ENCODE data around the gene ATP11A. TPM values are rescaled to one million over a fixed set of nuclear protein-coding genes. Genes with fewer than 3 reads are reported as not detected.
"Not testable (repeated sequence)": the region's sequence is repeated elsewhere in the genome, so short reads cannot be mapped to it uniquely, and the experiment has no call there.

The ATP11A gene
- total and polyA plus RNA-seq, 2 experiments from 2014 or later = 28.7 to 30.8 TPM

DNA sequence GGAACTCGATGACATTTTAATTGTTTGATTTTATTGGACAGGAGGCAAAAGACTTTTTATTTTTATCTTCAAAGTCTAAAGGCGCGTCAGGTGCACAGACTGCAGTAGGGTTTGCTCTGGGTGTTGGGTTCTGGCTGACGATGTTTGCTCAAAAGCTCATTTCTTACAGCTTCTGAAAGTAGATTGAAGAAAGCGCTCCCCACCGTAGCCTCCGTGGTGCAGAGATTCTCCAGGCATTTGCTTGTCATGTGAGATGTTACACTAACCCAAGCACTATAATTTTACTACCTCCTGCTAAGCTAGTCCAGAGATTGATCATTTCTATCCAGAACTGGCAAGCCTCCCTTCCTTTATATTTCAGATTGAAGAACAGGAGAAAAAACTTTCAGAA is 14.5 kb upstream of the ATP11A start:
- H3K27ac ChIP-seq = no peak overlapping the region
- H2AFZ ChIP-seq = no peak overlapping the region
- no peaks in the 10 kb centered on the region for H4K20me1 ChIP-seq (ENCODE audit: insufficient read depth, poor library complexity, severe bottlenecking)
- no peaks in the 10 kb centered on the region for H3K27me3 ChIP-seq
- H3K4me3 ChIP-seq = no peak overlapping the region
- TF ChIP-seq EZH2phosphoT487 (IDR thresholded peaks at IDR 0.05; ENCODE audit: low read depth, severe bottlenecking, unreplicated experiment) (no peak), CTCF (IDR thresholded peaks at IDR 0.05; ENCODE audit: poor library complexity) (no peak), EZH2 (IDR thresholded peaks at IDR 0.05; ENCODE audit: borderline replicate concordance) (no peak)
- no peak overlapping the region for H3K4me2 ChIP-seq
- H3K36me3 ChIP-seq (replicated peaks; ENCODE audit: insufficient read depth, low read depth) = no peaks in the 10 kb centered on the region
- WGBS (ENCODE audit: low lambda C conversion rate, missing lambda C conversion rate) = 58% methylated on average over 7 of the region's 7 CpGs
- no peaks in the 10 kb centered on the region for H3K9me3 ChIP-seq (ENCODE audit: low read depth)
- H3K9me2 ChIP-seq (replicated peaks; ENCODE audit: insufficient read depth) = no peaks in the 10 kb centered on the region
- peaks cover 4% of the 10 kb centered on the region for H3K4me1 ChIP-seq (ENCODE audit: insufficient read depth)
- no peak for DNase-seq (ENCODE audit: low spot score)
- H3K79me2 ChIP-seq = no peaks in the 10 kb centered on the region

DNA sequence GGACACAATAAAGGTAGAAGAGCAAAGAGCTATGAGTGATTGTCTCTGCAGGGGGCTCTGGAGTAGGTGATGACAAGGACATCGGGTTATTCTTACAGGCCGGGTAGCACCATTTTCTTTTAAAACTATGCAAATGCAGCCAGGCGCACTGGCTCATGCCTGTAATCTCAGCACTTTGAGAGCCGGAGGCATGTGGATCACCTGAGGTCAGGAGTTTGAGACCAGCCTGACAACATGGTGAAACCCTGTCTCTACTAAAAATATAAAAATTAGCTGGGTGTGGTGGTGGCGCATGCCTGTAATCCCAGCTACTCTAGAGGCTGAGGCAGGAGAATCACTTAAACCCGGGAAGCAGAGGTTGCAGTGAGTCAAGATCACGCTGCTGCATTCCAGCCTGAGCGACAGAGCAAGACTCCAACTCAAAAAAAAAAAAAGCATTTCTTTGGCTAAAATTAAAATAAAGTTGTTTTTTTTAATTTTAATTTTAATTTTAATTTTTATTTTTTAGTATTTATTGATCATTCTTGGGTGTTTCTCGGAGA is 12.3 kb upstream of the ATP11A start:
- H3K27ac ChIP-seq; H2AFZ ChIP-seq; H3K4me3 ChIP-seq; H3K27me3 ChIP-seq; DNase-seq (ENCODE audit: low spot score); H3K4me2 ChIP-seq; H3K9me3 ChIP-seq (ENCODE audit: low read depth); H3K4me1 ChIP-seq (ENCODE audit: insufficient read depth); H3K79me2 ChIP-seq; H4K20me1 ChIP-seq (ENCODE audit: insufficient read depth, poor library complexity, severe bottlenecking); H3K36me3 ChIP-seq (replicated peaks; ENCODE audit: insufficient read depth, low read depth); H3K9me2 ChIP-seq (replicated peaks; ENCODE audit: insufficient read depth): not testable (repeated sequence)
- WGBS (ENCODE audit: low lambda C conversion rate, missing lambda C conversion rate) = 82% methylated on average over 9 of the region's 9 CpGs

DNA sequence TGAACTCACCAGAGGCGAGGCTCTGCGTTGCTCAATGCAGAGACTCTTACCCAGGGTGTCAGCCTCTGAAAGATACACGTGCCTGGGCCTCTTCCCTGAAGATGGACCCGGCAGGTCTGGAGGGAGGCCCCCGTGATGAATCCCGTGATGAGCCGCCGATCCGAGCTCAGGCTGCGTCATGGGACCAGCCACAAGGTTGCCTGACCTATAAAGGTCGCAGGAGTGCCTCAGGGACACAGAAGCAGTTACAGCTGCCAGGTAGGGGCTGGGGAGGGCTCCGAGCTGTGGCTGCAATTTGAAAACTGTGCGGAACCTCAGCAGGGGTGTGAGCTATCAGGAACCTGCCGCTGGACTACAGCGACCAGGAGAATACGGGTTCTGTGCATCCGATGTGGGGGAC is 10.5 kb upstream of the ATP11A start:
- H3K9me3 ChIP-seq (ENCODE audit: low read depth) = no peaks in the 10 kb centered on the region
- WGBS (ENCODE audit: low lambda C conversion rate, missing lambda C conversion rate) = 97% methylated on average over 17 of the region's 17 CpGs
- no peaks in the 10 kb centered on the region for H4K20me1 ChIP-seq (ENCODE audit: insufficient read depth, poor library complexity, severe bottlenecking)
- H3K4me3 ChIP-seq = no peak overlapping the region
- H2AFZ ChIP-seq = no peak overlapping the region
- no peaks in the 10 kb centered on the region for H3K4me1 ChIP-seq (ENCODE audit: insufficient read depth)
- H3K27me3 ChIP-seq = no peaks in the 10 kb centered on the region
- H3K9me2 ChIP-seq (replicated peaks; ENCODE audit: insufficient read depth) = no peaks in the 10 kb centered on the region
- no peak for TF ChIP-seq EZH2phosphoT487 (IDR thresholded peaks at IDR 0.05; ENCODE audit: low read depth, severe bottlenecking, unreplicated experiment)
- TF ChIP-seq CTCF (IDR thresholded peaks at IDR 0.05; ENCODE audit: poor library complexity) = no peak
- no peak for TF ChIP-seq EZH2 (IDR thresholded peaks at IDR 0.05; ENCODE audit: borderline replicate concordance)
- no peaks in the 10 kb centered on the region for H3K36me3 ChIP-seq (replicated peaks; ENCODE audit: insufficient read depth, low read depth)
- no peak overlapping the region for H3K4me2 ChIP-seq
- DNase-seq (ENCODE audit: low spot score) = no peak
- H3K27ac ChIP-seq = no peak overlapping the region
- H3K79me2 ChIP-seq = no peaks in the 10 kb centered on the region

- Histone ChIP-seq H3K4me3 (no peak overlapping the region), H3K4me1 (ENCODE audit: insufficient read depth) (peaks cover 3% of the 10 kb centered on the region), H3K4me2 (no peak overlapping the region), H3K9me2 (replicated peaks; ENCODE audit: insufficient read depth) (no peaks in the 10 kb centered on the region), H3K79me2 (no peaks in the 10 kb centered on the region), H4K20me1 (ENCODE audit: insufficient read depth, poor library complexity, severe bottlenecking) (no peaks in the 10 kb centered on the region), H3K27me3 (no peaks in the 10 kb centered on the region), H3K9me3 (ENCODE audit: low read depth) (no peaks in the 10 kb centered on the region), H3K27ac (no peak overlapping the region), H2AFZ (no peak overlapping the region), H3K36me3 (replicated peaks; ENCODE audit: insufficient read depth, low read depth) (no peaks in the 10 kb centered on the region)
- peak; percentile 4 for DNase-seq (ENCODE audit: low spot score)
- 95% methylated on average over 20 of the region's 20 CpGs for WGBS (ENCODE audit: low lambda C conversion rate, missing lambda C conversion rate)
- TF ChIP-seq EZH2 (IDR thresholded peaks at IDR 0.05; ENCODE audit: borderline replicate concordance) = no peak
- no peak for TF ChIP-seq EZH2phosphoT487 (IDR thresholded peaks at IDR 0.05; ENCODE audit: low read depth, severe bottlenecking, unreplicated experiment)
- no peak for TF ChIP-seq CTCF (IDR thresholded peaks at IDR 0.05; ENCODE audit: poor library complexity)
These were observed 9.7 kb upstream of the ATP11A start for GRCh38 chr13:112679932-112680677.
